Upper lobe of right lung (tissue), 1 donor: Measurements from ENCODE around the gene NQO2. TPM values are rescaled to one million over a fixed set of nuclear protein-coding genes. Genes with fewer than 3 reads are reported as not detected.
A peak's percentile ranks its signal among the peaks of the same experiment; 100 is the strongest.
"Not testable (repeated sequence)": the region's sequence is repeated elsewhere in the genome, so short reads cannot be mapped to it uniquely, and the experiment has no call there.

Experiments used
- ATAC-seq: fragments of 200-7000 bp; cut with Tn5 transposase; one replicate; pipeline ENCODE4 v1.9.1; 2020; ENCODE audit warnings: mild to moderate bottlenecking, moderate library complexity
- DNase-seq: peaks from one replicate; pipeline ENCODE4 v3.0.0-alpha.2; 2020
- H3K27ac ChIP-seq: fragments of 200-600 bp; one replicate; pipeline ENCODE4 v1.8.0; 2022
- H3K27me3 ChIP-seq: fragments of 200-600 bp; one replicate; pipeline ENCODE4 v1.8.0; 2022; ENCODE audit warnings: mild to moderate bottlenecking
- H3K36me3 ChIP-seq: fragments of 200-600 bp; one replicate; pipeline ENCODE4 v1.8.0; 2022
- H3K4me1 ChIP-seq: fragments of 200-600 bp; one replicate; pipeline ENCODE4 v1.8.0; 2022
- H3K4me3 ChIP-seq: fragments of 200-600 bp; one replicate; pipeline ENCODE4 v1.8.0; 2022; ENCODE audit warnings: mild to moderate bottlenecking
- H3K9me3 ChIP-seq: fragments of 200-600 bp; one replicate; pipeline ENCODE4 v1.8.0; 2022
- CTCF ChIP-seq: fragments of 200-600 bp; IDR thresholded peaks from one replicate; pipeline ENCODE4 v1.8.0; 2022; ENCODE audit warnings: antibody characterized with exemption
- intact Hi-C: fragments of 100-400 bp; cut with DNase I; formaldehyde crosslinking; loops from one replicate; pipeline ENCODE4 v1.11.0; 2022
- total RNA-seq: library from RNA; stranded (reverse); fragmentation: NEBNext Ultra II Directional; extraction: Animal tissue kit (Norgen Biotek cat#: 25700); gene quantifications from one replicate; pipeline ENCODE4 v1.2.1, GENCODE V29; 2021
- donor health status: DM: no; HTN: yes; CAD: no; lungs with severe emphysema.

NQO2 gene
- total RNA-seq, 1 donor from 2014 or later, result 20.6 TPM

- Histone ChIP-seq H3K36me3 (peaks cover 43% of the 10 kb centered on the region), H3K9me3 (peaks cover 15% of the 10 kb centered on the region), H3K4me1 (no peaks in the 10 kb centered on the region), H3K4me3 (no peak overlapping the region), H3K27ac (no peak overlapping the region), H3K27me3 (no peaks in the 10 kb centered on the region)
- intact Hi-C loops, result no loop called here
- no peak for DNase-seq
- TF ChIP-seq CTCF, result no peak
- ATAC-seq, result no peak
Measured at GRCh38 chr6:3015144-3015543, 15.4 kb downstream of the NQO2 start.

GRCh38 chr6:3016473-3017280 lies 17.0 kb downstream of the NQO2 start:
- no peak for DNase-seq
- H3K4me1 ChIP-seq, result no peaks in the 10 kb centered on the region
- H3K4me3 ChIP-seq, result no peak overlapping the region
- ATAC-seq, result no peak
- intact Hi-C loops, result no loop called here
- no peak overlapping the region for H3K27ac ChIP-seq
- peaks cover 31% of the 10 kb centered on the region for H3K36me3 ChIP-seq
- H3K27me3 ChIP-seq, result no peaks in the 10 kb centered on the region
- TF ChIP-seq CTCF, result no peak
- H3K9me3 ChIP-seq, result peaks cover 7% of the 10 kb centered on the region

DNA sequence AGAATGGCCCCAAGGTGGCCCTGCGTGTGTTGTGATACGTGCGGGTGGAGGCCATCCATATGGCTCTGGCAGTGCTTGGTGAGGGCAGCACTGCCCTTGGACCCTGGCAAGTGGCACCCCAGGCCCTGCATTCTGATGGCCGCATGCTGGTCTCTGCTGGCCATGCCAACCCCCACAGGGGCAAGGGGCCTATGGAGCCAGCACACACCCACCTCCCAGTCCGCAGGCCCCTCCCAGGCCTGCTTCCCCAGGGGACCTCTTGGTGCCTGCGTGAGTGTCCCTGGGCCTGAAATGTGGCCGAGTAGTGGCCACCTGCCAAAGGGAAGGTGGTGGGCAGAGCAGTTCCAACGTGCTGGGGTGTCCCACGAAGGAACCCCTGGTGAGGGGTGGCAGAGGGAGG lies 17.6 kb downstream of the NQO2 start:
- Histone ChIP-seq H3K27me3 (no peaks in the 10 kb centered on the region), H3K4me3 (no peak overlapping the region), H3K27ac (no peak overlapping the region), H3K9me3 (peaks cover under 1% of the 10 kb centered on the region), H3K36me3 (peaks cover 31% of the 10 kb centered on the region), H3K4me1 (peaks cover 1% of the 10 kb centered on the region)
- DNase-seq (no peak), ATAC-seq (peak; percentile 7)
- no peak for TF ChIP-seq CTCF
- intact Hi-C loops, result no loop called here

- intact Hi-C loops, result no loop called here
- no peak overlapping the region for H3K4me3 ChIP-seq
- peaks cover 30% of the 10 kb centered on the region for H3K36me3 ChIP-seq
- ATAC-seq (no peak), DNase-seq (no peak)
- no peak for TF ChIP-seq CTCF
- H3K27ac ChIP-seq, result no peak overlapping the region
- H3K4me1 ChIP-seq, result peaks cover 9% of the 10 kb centered on the region
- no peaks in the 10 kb centered on the region for H3K9me3 ChIP-seq
- no peaks in the 10 kb centered on the region for H3K27me3 ChIP-seq
Measured at GRCh38 chr6:3019065-3019464, 19.4 kb downstream of the NQO2 start.

GRCh38 chr6:3019749-3020320 lies 20.1 kb downstream of the NQO2 start:
- H3K9me3 ChIP-seq, result no peaks in the 10 kb centered on the region
- intact Hi-C loops, result no loop called here
- ATAC-seq, result no peak
- no peak for DNase-seq
- no peak overlapping the region for H3K4me3 ChIP-seq
- peaks cover 16% of the 10 kb centered on the region for H3K4me1 ChIP-seq
- peaks cover 23% of the 10 kb centered on the region for H3K36me3 ChIP-seq
- no peak for TF ChIP-seq CTCF
- H3K27me3 ChIP-seq, result no peaks in the 10 kb centered on the region
- no peak overlapping the region for H3K27ac ChIP-seq

- H3K27me3 ChIP-seq, DNase-seq, H3K9me3 ChIP-seq, ATAC-seq, H3K27ac ChIP-seq, H3K4me3 ChIP-seq, intact Hi-C loops: not testable (repeated sequence)
- Histone ChIP-seq H3K36me3 (peaks cover 12% of the 10 kb centered on the region), H3K4me1 (peaks cover 22% of the 10 kb centered on the region)
Measured at GRCh38 chr6:3020976-3021598, 21.4 kb downstream of the NQO2 start.
